Left kidney (tissue), 2 donors: ENCODE data around the gene FOLR2. TPM values are rescaled to one million over a fixed set of nuclear protein-coding genes. Genes with fewer than 3 reads are reported as not detected.
A peak's percentile ranks its signal among the peaks of the same experiment; 100 is the strongest.
"Not testable (repeated sequence)": the region's sequence is repeated elsewhere in the genome, so short reads cannot be mapped to it uniquely, and the experiment has no call there.

Experiments used
- DNase-seq: peaks from one replicate; pipeline ENCODE4 v3.0.0-alpha.2; 2013
- polyA plus RNA-seq: library from polyadenylated mRNA; unstranded; fragments of 120-200 nt; gene quantifications from one replicate; pipeline ENCODE4 v1.2.1, GENCODE V29; 2013; ENCODE audit not compliant: insufficient read length

Gene FOLR2
- polyA plus RNA-seq, 1 donor, result 8.7 TPM

DNA sequence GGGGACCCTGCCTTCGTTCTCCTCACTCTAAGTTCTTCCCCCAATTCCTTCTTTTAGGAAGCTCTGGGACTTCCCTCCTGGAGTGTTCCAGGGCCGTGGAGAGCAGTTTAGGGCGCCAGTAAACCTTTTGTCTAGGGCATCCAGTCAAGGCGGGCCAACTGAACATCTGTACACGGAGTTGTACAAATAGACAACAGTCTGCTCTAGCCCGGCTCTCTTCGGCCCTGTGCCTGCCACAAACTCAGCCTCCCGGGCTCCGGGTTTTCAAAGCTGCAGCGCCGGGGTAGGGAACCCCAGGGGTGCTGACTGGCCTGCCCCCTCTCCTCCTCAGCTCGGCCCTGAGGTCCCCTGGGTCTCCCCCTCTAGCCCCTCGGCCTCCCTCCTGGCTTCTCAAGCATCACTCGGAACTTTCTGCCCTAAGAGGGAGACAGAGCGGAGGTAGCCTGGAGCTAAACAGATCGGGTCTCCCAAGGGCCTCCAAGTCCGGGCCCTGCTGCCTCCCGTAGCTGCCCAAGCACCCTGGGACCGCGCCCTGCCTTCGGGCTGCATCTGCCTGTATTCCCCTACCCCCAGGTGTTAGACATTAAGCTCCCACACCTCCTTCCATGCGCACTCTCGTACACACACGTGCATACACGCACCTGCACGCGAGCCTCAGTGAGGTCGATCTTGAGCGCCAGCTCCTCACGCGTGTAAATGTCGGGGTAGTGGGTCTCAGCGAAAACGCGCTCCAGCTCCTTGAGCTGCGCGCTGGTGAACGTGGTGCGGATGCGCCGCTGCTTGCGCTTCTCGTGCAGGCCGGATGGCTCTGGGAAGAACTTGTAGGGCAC is 24.1 kb downstream of the FOLR2 start:
- DNase-seq, result peak; percentile 11

DNA sequence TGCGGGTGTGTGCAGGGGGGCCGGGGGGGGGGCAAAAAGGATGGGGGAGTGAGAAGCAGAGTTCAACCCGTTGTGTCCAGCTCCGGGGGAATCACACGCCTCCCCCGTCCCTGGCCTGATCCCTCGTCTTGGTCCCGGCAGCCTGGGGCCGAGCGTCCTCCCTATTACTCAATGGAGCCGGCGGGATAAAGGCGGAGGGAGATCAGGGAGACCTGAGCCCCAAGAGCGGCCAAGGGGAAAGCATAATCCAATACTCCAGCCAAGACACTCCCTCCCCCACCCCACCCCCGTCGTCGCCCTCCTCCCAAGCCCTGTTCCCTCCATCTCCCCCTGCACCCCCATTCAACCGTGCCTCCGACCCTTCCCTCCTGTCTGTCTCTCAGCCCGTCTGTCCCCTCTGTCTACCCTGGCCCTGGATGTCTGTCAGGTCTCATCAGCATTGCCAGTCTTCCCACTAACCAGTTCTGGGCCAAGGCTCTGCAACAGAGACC is 24.7 kb downstream of the FOLR2 start:
- DNase-seq, result no peak

DNA sequence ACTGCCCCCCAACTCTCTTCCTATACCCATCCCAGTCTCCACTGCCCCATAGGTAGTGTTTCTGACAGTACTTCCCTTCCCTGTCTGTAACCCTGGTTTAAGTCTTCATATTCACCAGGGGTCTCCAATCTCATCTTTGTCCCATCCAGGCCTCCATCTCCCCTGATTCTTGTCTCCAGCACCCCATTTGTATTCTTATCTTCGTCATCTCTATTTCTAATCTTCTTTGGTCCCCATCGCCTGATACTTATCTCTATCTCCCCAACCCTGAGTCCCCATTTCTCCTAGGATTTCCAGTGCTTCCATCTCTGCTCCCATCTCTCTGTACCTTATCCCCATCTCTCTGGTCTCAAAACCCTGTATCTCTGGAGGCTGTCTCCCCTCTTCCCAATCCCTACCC is 25.5 kb downstream of the FOLR2 start:
- no peak for DNase-seq

DNA sequence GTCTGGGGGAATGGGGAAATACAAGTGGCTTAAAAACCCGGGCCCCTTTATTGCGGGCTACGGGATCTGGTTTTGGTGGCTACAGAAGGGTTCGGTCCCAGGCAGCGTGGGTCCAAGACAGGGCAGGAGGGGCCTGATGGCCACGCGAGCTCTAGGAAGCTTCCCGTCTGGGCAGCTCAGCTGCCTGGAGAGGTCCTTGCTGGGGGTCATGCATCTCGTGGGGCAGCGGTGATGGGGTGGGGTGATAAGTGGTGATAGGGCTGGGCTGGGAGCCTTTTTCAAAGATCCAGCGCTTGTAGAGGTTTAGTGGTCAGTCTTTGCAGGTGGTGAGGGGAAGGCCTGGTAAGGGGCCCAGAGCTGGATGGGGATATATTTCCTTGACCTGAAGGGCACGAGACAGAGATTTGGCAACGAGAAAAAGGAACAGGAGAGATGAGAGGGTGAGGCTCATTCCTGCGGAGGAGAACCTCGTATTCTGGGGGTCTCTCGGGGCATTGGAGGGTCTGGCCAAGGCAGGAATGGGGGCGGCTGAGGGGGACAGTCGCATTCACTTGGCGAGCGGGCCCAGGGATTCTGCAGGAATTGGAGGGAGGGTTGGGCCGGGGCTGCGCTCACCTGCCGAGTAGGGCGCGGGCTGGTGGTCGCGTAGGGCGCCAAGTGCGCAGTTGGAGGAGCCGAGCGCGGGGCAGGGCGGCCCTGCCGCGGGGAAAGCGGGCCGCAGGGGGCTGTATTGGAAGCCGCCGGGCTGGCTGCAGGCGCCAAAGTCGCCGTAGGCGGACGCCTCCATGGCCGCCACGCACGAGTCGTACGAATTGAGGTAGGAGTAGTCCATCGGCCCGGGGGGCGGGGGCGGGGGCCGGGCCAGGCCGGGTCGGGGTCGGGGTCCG is 26.8 kb downstream of the FOLR2 start:
- DNase-seq, result no peak

DNA sequence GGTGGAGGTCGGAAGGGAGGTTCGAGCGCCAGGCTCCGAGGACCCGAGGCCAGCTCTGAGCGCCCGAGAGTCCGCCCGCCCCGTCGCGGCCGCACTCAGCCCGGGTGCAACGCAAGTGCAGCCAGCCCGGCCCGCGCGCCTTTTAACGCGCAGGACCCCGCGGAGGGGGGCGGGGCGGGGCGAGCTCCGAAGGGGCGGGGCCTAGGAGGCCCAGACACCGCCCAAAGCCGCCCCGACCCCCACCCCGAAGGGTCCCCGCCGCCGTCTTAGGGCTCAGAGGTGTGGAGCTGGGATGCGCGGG is 27.4 kb downstream of the FOLR2 start, which contains the start of gene PHOX2A:
Gene PHOX2A (minus strand): TSS at position 117 of the 301 bp plus-strand sequence. CDS start 172 bp downstream, outside the sequence.
- DNase-seq, result peak; percentile 13

DNA sequence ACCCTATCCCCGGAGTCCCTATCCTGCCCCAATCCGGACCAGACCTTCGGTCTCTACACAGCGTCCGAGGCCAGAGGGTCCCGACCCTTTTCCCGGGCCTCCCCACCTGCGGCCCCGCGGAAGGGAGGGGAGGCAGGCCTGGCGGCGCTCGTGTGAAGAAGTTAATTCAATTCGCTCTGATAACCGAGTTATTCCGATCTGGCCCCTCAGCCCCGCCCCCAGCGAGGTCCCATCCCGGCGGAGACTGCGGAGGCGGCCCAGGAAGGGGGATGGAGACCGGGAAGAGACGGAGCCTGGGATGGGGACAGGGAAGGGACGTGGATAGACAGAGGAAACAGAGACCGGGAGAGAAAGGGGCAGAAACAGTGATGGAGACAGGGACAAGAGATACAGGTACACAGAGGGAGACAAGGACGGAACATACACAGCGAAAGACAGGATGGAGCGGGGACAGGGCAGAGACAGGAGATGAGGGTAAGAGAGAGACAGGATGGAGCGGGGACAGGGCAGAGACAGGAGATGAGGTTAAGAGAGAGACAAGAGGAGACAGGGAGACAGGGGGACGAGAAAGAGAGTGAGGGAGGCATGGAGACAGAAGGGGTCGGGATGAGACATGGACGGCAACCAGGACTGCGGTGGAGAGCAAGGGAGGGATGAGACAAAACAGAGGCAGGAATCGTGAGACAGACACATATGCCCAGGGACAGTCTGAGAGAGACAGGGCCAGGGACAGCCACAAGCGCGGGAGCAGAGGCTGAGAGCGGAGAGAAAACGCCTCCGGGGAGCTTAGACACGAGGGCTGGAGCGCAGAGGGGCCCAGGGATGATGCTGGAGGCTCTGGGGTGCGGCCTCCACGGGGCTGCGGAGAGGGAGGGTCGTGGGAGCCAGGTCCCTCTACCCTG is 28.0 kb downstream of the FOLR2 start:
- no peak for DNase-seq

DNA sequence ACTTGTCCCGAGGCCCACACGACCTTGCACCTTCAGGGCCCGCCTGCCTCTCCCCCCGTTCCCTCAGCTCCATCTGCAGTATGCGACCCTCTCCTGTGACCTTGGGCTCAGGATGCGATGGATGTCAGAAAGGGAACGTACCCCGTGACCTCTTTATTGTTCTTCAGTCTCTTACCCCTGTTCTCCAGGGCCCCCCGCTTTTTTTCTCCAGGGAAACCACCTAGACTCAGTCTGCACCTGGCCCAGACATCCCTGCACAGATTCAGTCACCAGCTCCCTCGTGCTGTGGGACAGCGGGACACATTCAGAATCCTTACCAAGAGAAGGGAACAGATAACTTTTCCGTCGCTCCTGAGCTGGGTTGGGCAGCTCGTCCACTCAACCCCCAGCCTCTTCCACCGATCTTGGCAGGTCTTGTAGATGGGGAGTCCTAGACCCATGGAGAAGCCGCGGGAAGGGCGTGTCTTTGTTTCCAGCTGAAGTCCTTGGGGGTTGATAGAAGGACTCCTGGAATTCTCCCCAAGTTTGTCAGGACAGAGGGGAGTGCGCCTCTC is 28.7 kb downstream of the FOLR2 start:
- no peak for DNase-seq

DNA sequence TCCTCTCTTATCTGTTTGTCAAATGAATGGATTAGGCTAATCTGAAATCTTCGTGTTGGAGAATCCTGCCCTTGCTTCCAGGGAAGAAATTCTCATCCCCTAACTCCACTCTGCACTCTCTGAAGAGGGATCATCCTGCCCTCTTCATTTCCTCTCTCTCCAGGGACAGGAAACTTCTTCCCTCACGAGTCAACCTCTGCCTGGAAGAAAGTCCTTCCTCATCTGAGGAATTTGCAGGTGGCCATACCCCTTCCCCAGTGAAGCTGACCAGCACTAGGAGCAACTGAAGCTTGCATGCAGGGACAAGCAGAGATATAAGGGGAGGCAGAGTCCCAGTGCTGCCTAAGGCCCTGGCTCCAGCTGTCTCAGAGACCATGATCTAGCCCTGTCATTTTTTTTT is 31.0 kb downstream of the FOLR2 start:
- DNase-seq, result no peak

DNA sequence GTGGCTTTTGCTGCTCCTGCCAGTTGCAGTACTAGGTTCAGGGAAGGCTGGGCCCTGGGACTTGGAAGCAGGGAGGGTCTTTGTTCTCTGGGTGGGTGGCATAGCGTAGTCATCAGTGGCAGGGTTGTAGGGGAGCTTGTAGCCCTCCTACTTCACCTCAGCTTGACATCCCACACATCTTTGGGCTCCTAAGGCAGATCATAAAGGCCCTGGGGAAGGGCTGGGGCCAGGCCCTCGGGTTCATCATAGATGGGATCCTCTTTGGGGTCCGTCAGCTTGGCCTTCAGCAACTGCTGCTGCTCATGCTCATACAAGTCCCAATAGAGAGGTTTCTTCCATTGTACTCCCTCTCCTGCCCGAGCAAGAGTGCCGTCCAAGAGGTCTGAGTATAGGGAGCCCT is 33.4 kb downstream of the FOLR2 start:
- DNase-seq, result no peak

DNA sequence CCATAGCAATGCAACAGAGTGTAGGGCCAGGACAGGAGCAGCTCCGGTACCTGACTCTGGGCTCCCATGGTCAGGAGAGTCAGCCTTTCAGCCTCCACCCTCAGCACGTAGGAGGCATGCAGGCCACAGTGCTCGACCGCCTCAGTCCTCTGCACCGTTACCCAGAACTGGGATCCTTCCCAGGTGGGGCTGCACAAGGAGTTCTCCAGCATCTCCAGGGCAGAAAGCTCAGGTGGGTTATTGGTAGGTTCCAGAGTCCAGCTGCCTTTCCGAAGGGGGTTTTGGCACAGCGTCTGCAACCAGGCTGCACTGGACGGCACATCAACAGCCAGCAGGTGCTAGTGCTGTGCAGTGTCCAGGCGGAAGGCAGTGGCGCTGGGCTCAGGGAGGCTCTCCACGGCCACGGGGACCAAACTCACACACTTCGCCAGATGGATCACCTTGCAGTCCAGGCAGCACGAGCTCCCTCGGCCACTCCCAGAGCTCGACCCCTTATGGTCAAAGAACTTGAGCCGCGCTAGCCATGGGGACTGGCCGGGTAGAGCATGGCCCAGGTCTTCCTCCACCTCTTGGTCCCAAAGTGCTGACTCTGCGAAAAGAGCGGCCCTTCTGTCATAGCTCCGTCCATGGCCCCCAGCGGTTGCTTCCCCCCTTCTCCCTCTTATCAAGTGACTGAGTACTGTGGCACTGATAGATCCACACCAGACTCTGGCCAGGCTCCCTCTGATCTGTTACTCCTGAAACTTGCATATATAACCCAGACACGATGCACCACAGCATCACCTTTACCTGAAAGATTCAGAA is 34.3 kb downstream of the FOLR2 start:
- no peak for DNase-seq

DNA sequence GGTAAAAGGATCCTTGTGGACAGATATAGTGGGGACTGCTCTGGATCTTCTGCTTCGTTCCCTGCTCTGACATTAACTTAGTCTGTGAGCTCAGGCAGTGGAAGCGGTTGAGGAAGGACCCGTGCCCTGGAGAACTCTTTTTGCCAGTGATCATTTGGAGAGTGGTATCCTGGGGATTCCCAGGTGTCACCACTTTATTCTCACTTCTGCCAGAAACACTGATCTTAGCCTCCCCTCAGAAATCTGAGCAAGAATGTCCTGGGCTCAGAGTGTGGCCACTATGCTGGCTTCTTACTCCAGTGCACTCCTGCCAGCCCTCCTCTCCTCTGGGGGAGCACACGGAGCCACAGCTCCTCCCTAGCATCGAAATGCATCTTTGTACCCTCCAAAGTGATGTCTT is 35.0 kb downstream of the FOLR2 start:
- DNase-seq, result no peak

DNA sequence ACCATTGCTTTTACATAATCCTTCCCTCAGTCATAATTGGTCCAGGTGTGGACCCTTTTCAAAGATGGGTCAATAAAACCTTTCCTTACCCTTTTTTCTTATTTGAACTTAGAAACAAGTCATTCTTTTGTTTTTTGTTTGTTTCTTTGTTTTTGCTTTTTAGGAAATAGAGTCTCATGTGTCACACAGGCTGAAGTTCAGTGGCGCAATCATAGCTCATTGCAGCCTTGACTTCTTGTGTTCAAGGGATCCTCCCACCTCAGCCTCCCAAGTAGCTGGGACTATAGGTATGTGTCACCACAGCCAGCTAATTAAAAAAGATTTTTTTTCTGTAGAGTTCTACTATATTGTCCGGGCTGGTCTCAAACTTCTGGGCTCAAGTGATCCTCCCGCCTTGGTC is 36.8 kb downstream of the FOLR2 start:
- no peak for DNase-seq

DNA sequence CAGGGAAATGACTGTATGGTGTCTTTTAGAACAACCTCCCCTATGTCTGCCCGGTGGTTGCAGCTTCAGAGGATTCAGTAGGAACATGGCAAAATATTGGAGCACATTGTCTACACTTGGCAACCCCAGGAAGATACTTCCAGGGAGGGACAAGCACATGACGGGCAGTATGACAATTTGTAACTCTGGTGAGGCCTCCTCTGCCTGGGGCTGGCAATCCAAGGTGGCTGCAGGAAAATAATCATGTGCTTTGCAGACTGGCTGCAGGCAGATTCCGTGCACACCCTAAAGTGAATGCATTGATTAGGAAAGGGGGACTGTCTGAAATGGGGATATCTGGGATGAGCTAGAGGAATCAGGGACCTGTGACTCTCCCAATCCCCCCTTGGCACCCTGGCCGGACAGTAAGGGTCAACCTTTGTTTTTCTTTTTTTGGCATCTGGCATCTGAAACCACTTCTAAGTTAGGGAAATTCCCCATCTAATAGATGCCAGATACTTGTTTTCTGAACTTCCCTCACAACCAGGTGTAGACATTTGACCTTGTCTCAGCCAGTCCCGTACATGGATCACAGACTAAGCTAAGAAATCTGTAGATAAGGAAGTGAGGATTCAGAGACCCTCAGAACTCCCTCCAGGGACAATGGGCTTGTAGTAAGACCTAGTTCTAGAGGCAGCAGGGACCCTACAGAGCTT is 37.9 kb downstream of the FOLR2 start:
- no peak for DNase-seq

DNA sequence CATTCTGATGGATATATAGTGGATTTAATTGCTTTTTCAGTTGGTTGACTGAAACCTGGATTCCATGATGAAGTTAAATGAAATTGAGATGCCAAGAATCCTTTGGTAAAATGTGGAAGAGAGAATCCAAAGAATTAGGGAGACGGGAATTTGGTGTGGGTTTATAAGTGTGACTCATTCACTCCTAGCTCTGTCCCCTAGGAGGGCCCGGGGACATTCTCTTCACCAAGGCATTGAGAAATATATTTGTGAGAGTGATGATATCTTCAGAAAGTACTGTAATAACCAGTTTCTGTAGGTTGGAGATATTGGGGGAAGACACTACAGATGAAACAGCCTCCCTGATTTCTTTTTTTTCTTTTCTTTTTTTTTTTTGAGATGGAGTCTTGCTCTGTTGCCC is 41.0 kb downstream of the FOLR2 start:
- DNase-seq, result no peak

DNA sequence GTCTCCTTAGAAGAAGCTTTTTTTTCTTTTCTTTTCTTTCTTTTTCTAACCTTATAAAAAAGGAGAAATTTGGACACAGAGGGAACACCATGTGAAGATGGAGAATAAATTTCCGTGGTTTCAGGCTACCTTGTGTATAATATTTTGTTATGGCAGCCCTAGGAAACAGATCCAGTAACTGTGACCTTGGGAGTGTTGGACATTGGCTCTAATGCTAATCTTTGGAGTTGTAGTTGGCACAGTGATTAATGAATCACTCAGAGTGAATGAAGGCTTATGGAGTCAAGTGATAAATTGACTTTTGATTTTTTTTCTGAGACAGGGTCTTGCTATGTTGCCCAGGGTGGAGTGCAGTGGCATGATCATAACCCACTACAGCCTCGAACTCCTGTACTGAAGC is 42.9 kb downstream of the FOLR2 start:
- no peak for DNase-seq

DNA sequence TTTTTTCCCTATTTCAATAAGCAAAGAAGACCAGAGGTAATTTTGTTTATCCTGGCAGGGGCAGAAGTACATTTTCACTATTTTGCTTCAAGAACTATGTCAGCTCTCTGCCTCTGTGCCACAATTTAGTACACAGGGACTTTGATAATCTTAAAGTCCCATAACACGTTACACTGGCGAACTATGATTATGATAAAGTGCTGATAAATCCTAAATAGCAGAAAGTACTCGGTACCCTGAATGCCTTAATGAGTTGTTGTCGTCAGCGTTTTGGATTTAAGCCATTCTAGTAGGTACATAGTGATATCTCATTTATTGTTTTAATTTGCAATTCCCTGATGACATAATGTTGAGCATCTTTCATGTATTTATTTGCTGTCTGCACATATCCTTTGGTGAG is 44.0 kb downstream of the FOLR2 start:
- no peak for DNase-seq

DNA sequence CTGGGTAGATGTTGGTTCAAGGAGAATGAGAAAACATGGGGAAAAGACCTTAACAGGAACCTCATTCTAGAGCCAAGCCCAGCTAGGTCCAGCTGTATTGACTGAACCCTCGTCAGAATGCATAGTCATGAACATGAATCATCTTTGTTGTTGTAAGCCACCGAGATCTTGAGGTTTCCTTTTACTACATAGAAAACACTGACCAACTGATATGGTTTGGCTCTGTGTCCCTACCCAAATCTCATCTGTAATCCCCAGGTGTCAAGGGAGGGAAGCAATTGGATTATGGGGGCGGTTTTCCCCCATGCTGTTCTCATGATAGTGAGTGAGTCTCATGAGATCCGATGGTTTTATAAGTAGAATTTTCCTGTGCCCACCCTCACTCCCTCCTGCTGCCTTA is 46.8 kb downstream of the FOLR2 start:
- DNase-seq, result no peak

DNA sequence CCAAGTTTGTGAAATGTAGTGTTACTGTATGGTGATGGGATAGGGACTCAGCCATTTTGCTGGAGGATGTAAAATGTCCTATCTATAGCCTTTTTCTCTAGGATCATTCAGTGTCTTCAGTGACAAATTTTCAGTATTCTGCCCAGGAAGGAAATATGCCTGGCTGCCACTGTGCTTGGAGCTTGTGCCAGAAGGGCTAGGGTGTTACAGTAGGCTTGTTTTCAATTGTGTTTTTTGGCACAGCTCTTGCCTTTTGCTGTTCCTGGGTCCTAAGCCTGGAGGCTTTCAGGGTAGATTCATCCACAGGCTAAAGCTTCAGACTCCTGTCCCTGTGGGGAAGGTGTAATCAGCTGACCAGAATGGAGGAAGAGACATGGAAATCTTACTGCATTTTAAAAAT is 49.4 kb downstream of the FOLR2 start:
- no peak for DNase-seq

DNA sequence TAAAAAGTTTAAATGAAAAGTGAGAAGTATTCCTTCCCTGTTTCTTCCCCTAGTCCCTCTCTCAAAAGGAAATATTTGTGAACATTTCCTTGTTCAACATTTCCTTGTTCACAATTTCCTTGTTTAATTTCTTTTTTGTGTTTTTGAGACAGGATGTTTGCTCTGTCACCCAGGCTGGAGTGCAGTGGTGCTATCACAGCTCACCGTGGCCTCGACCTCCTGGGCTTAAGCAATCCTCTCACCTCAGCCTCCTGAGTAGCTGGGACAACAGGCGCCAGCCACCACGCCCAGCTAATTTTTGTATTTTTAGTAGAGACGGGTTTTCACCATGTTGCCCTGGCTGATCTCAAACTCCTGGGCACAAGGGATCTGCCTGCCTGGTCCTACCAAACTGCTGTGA is 50.4 kb downstream of the FOLR2 start:
- DNase-seq, result not testable (repeated sequence)

DNA sequence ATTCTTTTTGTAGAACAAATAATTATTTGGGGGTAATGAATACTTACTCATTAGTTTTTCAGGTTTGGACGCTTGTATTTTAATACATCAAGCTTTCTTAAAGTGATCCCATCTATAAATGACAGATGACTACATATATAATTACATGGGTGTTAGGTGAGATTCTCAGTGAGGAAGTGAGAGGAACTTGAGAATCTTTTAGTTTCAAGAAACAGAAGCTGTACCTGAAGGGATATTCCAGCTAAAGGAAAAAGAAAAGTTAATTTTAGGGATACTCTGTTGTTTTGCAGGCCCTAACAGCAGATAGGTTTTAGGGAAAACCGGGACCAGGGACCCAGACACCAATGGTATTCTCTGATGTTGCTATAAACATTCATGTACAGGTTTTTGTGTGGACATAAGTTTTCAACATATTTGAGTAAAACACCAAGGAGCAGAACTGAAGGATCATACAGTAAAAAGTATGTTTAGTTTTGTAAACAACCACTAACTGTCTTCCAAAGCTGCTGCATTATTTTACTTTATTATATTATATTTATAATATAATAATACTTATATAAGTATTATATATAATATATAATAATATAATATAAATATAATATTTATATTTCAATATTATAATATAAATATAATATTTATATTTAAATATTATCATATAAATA is 51.5 kb downstream of the FOLR2 start:
- DNase-seq, result no peak
